Fibroblast of mammary gland (primary cell): ENCODE measurements around the gene KDF1.

Experiments used
- DNase-seq: peaks from one replicate; pipeline ENCODE4 v3.0.0-alpha.2; 2010; ENCODE audit warnings: low read depth
- H3K4me3 ChIP-seq: 2 replicates; pipeline ENCODE4 v1.5.1; 2011; ENCODE audit warnings: low read depth, mild to moderate bottlenecking, low read length, moderate library complexity; ENCODE audit not compliant: control insufficient read depth
- CTCF ChIP-seq: conservative IDR thresholded peaks from 2 replicates; pipeline ENCODE4 v1.5.1; 2011; ENCODE audit warnings: low read depth, low read length, inconsistent platforms; ENCODE audit not compliant: control insufficient read depth, insufficient read depth

The KDF1 gene

GRCh38 chr1:26959722-26960624, at the start of gene KDF1:
TSS of gene KDF1 (minus strand) at chr1:26960468. CDS start at chr1:26952380, 8,088 bp downstream.
- no peak for DNase-seq
- TF ChIP-seq CTCF = no peak
- peak within 1 kb of the TSS; percentile 36 for H3K4me3 ChIP-seq

GRCh38 chr1:27009601-27010197, 49.4 kb upstream of the KDF1 start:
- H3K4me3 ChIP-seq = no peak overlapping the region
- DNase-seq = no peak
- no peak for TF ChIP-seq CTCF

GRCh38 chr1:27007909-27008582, 47.8 kb upstream of the KDF1 start:
- H3K4me3 ChIP-seq = no peak overlapping the region
- DNase-seq = no peak
- no peak for TF ChIP-seq CTCF

- H3K4me3 ChIP-seq = no peak overlapping the region
- DNase-seq = no peak
- TF ChIP-seq CTCF = no peak
Measured at GRCh38 chr1:27006683-27007082, 46.4 kb upstream of the KDF1 start.

- DNase-seq = peak; percentile 66
- no peak overlapping the region for H3K4me3 ChIP-seq
- no peak for TF ChIP-seq CTCF
Measured at GRCh38 chr1:27005648-27006496, 45.6 kb upstream of the KDF1 start.

- no peak for DNase-seq
- H3K4me3 ChIP-seq = no peak overlapping the region
- no peak for TF ChIP-seq CTCF
Measured at GRCh38 chr1:27005166-27005530, 44.9 kb upstream of the KDF1 start.
